Right lobe of liver (tissue), 4 donors: ENCODE data around the gene PICK1.
"Not testable (repeated sequence)": the region's sequence is repeated elsewhere in the genome, so short reads cannot be mapped to it uniquely, and the experiment has no call there.

Experiments used
- CTCF ChIP-seq, 4 donors: fragments of 200-600 bp in 3 of 4; fragments of 450-650 bp in 1 of 4; IDR thresholded peaks; one replicate each; pipeline versions ENCODE4 v1.5.1 to v1.8.0; 2016 to 2022; ENCODE audit warnings: antibody characterized with exemption in 4 of 4, mild to moderate bottlenecking in 2 of 4
- POLR2A ChIP-seq: fragments of 450-650 bp; IDR thresholded peaks from one replicate; pipeline ENCODE4 v1.6.1; 2017; ENCODE audit warnings: antibody characterized with exemption, mild to moderate bottlenecking
- donor health status: DM: no; HTN: no; CAD: no.
- donor health status: DM: no; HTN: no; CAD: no.
- donor health status: DM: no; HTN: yes; CAD: no.

GRCh38 chr22:38118747-38119146 is 61.5 kb downstream of the PICK1 start:
- not testable (repeated sequence) for TF ChIP-seq CTCF (IDR thresholded peaks at IDR 0.05); POLR2A
